SKM-1 treated with dmso at 0.1 percent for 144 hours (cell line): Measurements from ENCODE around the gene KATNA1.
A peak's percentile ranks its signal among the peaks of the same experiment; 100 is the strongest.

Source experiments
- DNase-seq: peaks from one replicate; lab custom pipeline; 2025; ENCODE audit not compliant: unreplicated experiment; lab: John Stamatoyannopoulos, UW

KATNA1 gene

DNA sequence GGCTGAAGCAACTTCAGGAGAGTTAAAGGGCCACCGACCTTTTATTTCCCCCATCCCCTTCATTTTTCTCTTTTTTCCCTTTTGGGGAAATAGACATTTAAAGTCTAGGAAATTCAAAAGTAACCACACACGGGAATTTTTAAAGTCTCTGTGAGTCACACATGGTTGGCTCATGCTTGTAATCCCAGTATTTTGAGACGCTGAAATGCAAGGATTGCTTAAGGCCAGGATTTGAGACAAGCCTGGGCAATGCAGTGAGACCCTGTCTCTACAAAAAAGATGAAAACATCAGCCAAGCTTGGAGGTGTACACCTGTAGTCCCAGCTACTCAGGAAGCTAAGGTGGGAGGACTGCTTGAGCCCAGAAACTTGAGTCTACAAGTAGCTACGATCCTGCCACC lies 34.2 kb downstream of the KATNA1 start:
- DNase-seq = no peak

GRCh38 chr6:149608381-149608982 lies 40.0 kb downstream of the KATNA1 start:
- DNase-seq = no peak

DNA sequence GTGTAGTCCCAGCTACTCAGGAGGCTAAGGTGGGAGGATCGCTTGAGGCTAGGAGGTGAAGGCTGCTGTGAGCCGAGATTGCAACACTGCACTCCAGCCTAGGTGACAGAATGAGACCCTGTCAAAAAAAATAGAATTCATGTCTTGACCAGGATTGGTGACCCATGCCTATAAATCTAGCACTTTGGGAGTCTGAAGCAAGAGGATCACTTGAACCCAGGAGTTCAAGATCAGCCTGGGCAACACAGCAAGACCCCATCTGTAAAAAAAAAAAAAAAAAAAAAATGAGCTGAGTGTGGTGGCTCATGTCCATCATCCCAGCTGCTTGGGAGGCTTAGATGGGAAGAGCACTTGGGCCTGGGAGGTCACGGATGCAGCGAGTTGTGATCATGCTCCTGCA lies 48.0 kb downstream of the KATNA1 start:
- no peak for DNase-seq

DNA sequence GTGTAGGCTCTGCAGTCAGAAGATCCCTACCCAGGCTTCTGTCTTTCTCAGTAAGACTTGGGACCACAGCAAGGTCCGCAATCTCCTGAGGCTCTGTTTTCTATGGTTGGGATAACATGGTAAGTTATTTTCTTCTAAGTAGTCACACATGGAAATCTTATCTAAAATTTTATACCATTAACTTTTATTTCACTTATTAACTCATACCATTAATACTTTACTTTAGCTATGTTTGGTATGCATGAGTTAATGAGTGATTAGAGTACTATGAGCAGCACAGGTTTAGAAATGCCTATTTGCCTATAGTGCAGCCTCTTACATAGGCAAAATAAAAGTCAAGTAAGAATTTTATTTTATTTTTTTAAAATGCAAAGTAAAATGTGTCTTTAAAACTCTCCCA lies 55.1 kb downstream of the KATNA1 start:
- no peak for DNase-seq

DNA sequence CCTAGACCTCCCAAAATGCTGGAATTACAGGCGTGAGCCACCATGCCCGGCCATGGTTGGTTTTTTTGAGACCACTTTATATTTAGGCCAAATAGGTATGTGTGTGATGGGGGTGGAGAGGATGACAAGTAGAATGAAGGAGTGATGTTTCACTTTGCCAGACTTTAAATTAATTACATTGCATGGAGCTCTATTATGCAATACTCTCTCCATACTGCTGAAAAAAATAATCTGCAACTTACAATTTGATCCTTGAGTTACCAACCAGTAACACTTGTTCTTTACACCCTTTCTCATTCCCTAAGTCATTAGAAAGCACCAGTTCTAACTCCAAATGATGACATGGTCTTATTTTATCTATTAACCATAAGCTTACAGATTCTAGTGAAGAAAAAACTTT lies 55.5 kb downstream of the KATNA1 start:
- no peak for DNase-seq

GRCh38 chr6:149586149-149586548 lies 62.4 kb downstream of the KATNA1 start:
- no peak for DNase-seq

DNA sequence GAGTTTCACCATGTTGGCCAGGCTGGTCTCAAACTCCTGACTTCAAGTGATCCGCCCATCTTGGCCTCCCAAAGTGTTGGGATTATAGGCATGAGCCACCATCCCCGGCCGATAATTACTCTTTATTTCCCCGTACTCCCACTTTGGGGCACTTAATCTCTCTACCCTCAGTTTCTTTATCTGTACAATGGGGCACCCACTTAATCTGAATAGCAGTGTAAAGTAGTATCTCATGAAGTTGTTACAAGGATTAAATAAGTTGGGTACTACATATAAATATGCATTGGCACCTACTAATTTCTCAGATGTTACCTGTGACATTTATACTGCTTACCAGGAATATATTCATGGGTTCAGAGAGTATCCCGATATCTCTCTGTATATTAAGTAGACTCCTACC lies 67.2 kb downstream of the KATNA1 start:
- no peak for DNase-seq

DNA sequence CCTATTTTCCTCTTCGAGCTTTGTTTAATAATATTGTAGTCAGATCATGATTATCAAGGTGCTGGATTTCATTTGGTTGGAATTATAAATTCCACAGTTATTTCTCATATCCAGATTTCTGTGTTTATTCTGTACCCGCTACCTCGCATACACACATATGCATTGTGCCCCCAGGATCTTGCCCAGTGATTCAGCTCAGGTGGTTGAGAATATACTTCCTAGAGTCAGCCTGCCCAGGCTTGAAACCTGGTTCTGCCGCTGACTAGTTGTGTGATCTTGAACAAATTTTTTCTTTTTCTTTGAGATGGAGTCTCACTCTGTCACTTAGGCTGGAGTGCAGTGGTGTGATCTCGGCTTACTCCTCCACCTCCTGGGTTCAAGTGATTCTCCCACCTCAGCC lies 67.6 kb downstream of the KATNA1 start:
- no peak for DNase-seq

GRCh38 chr6:149567945-149568585 lies 80.4 kb downstream of the KATNA1 start:
- DNase-seq = no peak

DNA sequence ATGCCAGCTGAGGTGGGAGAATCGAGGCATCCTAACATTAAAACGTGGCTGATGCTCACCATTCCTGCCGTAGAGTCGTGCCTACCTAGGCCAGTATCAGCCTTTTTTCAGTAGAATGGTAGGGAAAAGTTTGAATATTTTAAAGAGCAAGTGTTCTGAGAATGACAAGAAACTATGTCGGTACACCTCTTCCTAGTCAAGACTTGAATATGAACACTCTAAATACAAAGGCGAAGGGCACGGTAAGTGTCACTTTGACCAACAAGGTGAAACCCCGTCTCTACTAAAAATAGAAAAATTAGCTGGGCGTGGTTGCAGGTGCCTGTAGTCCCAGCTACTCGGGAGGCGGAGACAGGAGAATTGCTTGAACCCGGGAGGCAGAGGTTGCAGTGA lies 81.3 kb downstream of the KATNA1 start:
- DNase-seq = no peak

DNA sequence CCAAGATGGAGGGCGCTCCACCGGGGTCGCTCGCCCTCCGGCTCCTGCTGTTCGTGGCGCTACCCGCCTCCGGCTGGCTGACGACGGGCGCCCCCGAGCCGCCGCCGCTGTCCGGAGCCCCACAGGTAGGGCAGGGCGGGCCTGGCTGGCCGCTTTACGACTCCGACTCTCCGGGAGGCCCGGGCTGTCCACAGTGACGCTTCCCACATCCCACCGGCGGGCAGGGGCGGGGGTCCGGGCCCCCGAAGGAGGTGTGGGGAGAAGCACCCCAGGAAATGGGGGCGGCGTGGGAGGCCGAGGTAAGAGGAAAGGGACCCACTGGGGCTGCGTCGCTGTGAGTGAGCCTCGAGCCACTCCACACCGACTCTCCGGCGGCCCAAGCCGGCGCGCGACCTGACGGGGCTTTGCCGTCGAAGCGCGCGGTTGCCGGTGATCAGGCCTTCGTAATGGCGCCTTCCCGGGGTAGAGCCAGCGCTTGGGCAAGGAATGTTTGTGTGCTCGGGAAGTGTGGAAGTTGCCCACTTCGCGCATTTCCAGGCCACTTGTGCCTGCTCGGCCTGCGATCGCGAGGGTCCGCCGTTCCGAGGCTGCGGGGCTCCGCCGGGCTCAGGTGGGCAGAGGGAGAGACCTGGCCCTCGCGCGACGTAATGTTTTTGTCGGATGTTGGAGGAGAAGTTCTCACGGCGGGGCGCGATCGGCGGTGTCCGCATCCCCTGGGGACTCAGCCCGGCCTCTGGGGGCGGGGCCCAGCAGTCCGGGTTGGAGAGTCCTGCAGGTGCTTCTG lies 81.9 kb downstream of the KATNA1 start:
- DNase-seq = peak; percentile 11

DNA sequence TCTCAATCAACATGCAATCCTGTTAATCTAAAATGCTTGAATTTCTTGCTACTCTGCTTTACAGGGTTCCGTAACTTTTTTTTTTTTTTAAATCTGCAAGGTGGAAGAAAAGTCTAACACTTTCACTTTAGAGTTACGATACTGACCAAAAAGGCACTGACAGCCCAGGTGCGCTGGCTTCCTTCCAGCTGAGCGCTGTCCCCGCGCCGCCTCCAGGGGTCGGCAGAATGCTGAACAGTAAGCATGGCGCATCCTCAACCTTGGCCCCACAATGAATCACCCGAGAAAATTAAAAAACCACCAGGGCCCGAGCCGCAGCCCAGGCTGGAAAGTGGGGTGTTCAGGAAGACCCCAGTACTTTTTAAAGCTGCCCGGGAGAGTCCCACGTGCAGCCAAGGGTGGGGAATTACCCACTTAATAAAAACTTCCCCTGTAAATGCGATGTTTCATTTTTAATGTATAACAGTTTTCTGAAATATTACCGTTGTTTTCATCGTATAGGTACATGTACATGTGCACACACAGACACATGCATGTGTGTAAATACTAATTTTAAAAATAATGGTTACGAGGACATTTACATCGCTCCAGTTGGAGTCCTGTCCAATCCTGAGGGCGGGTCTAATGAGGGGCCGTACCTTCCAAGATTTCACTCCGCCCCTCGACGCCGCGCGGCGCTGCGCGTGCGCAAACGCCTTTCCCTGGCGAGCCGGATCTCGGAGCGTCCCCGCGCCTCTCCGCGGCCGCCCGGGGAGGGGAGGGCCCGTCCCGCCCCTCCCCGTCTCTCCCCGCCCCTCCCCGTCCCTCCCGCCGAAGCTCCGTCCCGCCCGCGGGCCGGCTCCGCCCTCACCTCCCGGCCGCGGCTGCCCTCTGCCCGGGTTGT lies 82.7 kb downstream of the KATNA1 start, which contains the start of gene GINM1:
Gene GINM1, plus strand, starts transcription at position 849 of the 883 bp plus-strand sequence. CDS start 40 bp downstream, outside the sequence.
- DNase-seq = peak; percentile 88

GRCh38 chr6:149563928-149564325 lies 84.6 kb downstream of the KATNA1 start:
- no peak for DNase-seq

GRCh38 chr6:149563203-149563927 lies 85.1 kb downstream of the KATNA1 start:
- DNase-seq = no peak

GRCh38 chr6:149560736-149561135 lies 87.8 kb downstream of the KATNA1 start:
- no peak for DNase-seq

- no peak for DNase-seq
These were observed 89.1 kb downstream of the KATNA1 start for GRCh38 chr6:149559389-149559788.

DNA sequence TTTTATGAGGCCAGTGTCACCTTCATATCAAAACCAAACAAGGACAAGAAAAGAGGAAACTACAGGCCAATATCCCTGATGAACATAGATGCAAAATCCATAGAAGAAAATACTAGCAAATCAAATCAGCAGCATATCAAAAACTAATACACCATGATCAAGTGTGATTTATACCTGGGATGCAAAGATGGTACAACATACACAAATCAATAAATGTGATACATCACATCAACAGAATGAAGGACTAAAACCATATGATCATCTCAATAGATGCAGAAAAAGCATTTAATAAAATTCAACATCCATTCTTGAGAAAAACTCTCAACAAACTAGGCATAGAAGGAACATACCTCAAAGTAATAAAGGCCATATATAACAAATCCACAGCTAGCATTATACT lies 90.5 kb downstream of the KATNA1 start:
- no peak for DNase-seq

DNA sequence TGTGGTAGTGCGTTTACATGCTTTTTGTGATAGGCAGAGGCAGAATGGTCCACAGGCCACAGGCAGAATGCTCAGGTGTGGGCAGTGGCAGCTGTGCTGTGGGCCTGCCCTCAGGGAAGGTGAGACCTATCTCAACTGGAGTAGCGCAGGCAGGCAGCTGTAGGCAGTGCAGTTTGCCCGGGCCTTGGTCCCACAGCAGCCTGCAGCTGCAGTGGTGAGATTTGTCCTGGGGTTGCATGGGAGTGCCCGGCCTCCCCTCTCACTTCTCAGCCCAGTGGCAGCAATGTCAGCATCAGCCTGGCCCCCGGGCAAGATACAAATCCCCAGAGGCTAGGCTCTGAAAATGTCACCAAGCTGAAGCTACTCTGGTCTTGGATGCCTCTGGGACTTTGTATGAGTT lies 96.6 kb downstream of the KATNA1 start:
- no peak for DNase-seq

DNA sequence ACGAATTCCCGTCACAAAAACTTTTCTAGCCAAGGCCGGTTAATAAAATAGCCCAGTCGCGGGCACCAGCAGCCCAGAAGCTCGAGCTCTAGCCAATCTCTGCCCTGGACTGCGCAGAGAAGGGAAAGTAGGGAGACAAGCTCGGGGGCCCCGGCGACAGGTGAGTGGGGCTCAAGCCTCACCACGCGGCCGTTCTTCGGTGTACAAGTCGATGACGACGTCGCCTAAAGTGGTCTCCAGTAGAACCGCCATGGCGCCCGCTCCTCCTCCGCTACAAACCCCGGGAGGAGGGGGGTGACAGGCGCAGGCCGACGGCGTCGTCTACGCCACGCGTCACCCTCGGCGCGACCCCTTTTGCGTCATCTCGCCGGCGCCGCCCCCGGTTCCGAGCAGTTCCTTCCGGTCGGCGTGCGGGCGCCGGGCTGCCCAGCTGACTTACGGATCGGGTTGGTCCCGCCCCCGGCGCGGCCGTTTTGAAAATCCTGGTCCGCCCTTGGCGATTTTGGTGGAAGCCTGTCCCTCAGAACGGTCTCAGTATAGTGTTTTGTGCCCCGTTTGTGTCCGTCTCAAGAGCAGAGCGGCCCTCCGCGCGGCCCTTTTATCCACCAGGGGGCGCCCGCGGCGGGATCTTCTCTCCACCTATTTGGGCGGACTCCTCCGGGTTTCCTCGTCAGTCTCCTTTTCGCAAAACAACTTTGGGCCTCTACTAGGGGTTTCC lies 102.6 kb downstream of the KATNA1 start, which contains the start of gene PPIL4:
Gene PPIL4, minus strand, starts transcription at position 290 of the 718 bp plus-strand sequence. Its CDS starts 38 bp downstream, at position 252.
- DNase-seq = peak; percentile 85

DNA sequence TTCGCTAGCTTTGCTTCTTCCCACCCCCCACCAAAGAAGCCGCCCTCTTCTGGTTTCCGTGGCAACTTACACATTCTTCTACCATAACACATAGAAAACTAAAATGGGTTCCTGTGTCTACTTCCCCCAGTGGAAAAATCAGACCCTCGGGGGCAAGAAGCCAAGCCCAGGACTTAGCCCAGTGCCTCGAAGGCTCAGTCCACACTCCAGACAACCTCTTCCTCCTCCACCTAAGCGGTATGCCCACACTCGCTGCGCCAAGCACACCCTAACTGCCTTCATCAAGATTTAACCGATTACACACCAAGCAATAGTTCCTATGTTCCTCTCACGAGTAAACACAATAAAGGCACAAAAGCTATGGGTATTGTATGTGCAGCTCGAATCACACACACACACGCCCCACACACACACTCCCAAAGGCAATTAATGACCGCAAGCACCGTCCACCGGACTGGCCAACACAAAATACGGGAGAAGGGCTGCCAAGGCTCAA lies 103.2 kb downstream of the KATNA1 start:
- peak; percentile 39 for DNase-seq
